IMR-90 (cell line): ENCODE results near the gene RASGEF1C.

Source experiments
- CEBPB ChIP-seq: IDR thresholded peaks from 2 replicates; pipeline ENCODE4 v1.6.1; 2012; ENCODE audit warnings: low read depth, low read length, improper control_type of control experiment
- CTCF ChIP-seq: conservative IDR thresholded peaks from 2 replicates; pipeline ENCODE4 v1.5.1; 2012; ENCODE audit warnings: mild to moderate bottlenecking, low read depth, low read length, improper control_type of control experiment

DNA sequence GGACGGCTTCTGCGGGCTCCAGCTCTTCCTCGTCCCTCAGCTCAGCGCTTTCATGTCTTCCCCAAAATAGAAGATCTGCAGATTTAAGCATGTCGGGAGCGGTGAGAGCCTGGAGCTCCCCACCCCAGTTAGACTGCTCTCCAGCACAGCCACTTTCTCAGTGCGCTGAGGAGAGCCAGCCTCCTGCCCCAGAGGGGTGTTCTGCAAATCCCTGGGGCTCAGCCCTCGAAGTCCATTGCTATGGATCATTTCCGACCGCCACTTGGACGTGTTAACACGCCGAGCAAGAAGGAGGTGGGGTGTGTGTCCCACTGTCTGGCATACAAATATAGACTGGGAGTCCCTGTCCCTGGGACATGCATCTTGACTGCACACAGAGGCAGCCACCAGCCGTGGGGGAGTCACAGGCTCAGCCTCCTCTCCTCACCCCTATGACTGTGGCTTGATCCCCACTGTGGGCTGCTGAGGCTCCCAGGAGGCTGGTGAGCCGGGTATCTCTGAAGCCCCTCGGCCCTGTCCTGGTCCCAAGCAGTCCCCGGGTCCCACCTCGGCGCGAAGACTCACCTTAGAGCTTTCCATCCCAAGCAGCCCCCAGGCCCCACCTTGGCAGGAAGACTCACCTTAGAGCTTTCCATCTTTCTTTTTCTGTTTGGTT is 107.4 kb downstream of the RASGEF1C start:
- no peak for TF ChIP-seq CTCF
- no peak for TF ChIP-seq CEBPB
